ENCODE data around the gene IFITM5.
"Not testable (repeated sequence)": the region's sequence is repeated elsewhere in the genome, so short reads cannot be mapped to it uniquely, and the experiment has no call there.

IFITM5 gene

DNA sequence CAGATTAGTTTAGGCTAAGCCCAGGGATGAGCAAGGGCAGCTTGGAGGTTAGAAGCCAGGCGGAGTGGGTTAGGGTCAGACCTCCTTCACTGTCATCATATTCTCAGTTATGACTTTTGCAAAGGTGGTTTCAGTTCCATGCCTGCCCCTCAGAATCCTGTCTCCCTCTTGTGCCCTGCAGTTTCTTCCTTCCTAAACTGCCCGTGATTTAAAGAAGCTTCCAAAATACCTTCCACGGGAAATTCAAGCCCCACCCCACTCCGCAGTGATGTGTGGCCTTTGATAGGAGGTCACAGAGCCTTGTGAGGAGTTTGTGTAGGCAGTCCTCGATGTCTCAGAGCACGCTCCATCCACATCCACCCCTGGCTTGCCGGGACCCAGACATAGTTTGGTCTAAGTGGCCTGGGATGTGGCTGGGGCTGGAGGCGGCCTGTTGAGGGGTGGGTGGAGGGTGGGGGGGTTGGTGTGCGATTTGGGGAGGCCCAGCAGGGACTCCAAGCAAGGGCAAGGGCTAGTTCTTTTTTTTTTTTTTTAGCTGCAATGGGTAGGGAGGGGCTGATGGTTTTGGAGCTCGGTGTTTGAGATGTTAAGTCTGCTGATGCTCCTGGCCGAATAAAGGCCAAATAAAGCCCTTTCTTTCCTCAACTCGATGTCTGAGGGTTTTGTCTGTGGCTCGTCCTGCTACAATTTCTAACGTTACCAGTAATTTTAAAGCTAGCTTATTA is 12.9 kb upstream of the IFITM5 start:
- DNase-seq (ENCODE audit: low read depth): no peak

DNA sequence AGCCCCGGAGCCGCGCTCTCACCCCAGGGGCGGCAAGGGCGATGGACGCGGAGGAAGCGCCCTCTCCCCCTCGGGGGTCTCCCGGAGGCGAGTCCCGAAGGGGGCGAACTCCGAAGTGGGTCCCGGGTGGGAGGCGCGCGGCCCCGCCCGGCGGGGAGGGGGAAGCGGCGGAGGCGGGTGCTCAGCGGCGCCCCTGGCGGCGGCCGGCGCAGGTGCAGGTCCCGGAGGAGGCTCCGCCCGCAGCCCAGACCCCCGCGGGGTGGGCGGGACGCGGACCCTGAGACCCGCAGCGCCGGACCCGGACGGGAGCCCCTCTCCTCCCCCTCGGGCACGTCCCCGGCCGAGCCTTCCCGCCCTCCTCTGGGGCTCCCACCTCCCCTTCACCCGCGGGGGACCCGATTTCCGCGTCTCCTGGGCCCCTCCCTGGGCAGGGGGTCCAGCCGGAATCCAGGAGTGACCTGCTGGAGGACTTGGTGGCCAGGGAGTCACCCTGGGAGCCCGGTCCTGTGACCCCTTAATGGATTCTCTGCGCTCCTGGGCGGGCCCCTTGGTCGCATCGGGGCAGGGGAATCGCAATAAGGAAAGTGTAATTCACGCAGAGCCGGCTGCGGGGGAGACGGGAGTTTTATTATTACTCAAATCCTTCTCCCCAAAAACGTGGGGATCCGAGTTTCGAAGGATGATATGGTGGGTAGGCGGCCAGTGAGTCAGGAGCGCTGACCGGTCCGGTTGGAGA is 11.9 kb upstream of the IFITM5 start:
- not testable (repeated sequence) for DNase-seq (ENCODE audit: low read depth)

- not testable (repeated sequence) for DNase-seq (ENCODE audit: low read depth)
Measured at GRCh38 chr11:309979-310572, 10.8 kb upstream of the IFITM5 start.

GRCh38 chr11:308740-309665 is 9.7 kb upstream of the IFITM5 start:
- DNase-seq (ENCODE audit: low read depth): not testable (repeated sequence)

DNA sequence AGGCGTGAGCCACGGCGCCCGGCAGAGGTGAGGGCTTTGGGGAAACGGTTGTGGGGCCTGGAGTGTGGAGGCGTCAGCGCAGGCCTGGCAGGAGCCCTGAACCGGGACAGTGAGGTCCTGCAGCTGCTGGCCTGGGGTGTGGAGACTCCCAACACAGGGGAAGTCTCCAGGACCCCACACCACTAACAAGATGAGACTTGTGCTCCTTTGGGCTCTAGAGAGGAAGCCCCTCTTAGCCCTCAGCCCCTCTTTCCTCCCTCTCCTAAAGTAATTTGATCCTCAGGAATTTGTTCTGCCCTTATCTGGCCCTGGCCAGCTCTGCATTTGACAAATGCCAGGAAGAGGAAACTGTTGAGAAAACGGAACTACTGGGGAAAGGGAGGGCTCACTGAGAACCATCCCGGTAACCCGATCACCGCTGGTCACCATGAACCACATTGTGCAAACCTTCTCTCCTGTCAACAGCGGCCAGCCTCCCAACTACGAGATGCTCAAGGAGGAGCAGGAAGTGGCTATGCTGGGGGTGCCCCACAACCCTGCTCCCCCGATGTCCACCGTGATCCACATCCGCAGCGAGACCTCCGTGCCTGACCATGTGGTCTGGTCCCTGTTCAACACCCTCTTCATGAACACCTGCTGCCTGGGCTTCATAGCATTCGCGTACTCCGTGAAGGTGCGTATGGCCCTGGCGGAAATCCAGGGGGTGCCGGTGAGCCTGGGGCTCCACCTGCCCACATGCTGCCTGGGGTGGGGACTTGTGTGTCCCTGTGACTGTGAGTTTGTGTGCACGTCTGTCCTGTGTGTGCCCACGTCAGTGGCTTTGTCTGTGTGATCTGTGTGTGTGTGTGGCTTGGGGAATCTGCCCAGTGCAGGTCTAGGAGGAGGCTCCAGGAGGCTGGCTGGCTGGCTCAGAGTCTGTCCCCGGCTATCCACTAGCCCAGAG is 8.7 kb upstream of the IFITM5 start, which contains the start of gene IFITM2:
TSS of gene IFITM2 (plus strand) at position 51 of the 943 bp plus-strand sequence. CDS start at position 428, 377 bp downstream.
- DNase-seq (ENCODE audit: low read depth): not testable (repeated sequence)

DNA sequence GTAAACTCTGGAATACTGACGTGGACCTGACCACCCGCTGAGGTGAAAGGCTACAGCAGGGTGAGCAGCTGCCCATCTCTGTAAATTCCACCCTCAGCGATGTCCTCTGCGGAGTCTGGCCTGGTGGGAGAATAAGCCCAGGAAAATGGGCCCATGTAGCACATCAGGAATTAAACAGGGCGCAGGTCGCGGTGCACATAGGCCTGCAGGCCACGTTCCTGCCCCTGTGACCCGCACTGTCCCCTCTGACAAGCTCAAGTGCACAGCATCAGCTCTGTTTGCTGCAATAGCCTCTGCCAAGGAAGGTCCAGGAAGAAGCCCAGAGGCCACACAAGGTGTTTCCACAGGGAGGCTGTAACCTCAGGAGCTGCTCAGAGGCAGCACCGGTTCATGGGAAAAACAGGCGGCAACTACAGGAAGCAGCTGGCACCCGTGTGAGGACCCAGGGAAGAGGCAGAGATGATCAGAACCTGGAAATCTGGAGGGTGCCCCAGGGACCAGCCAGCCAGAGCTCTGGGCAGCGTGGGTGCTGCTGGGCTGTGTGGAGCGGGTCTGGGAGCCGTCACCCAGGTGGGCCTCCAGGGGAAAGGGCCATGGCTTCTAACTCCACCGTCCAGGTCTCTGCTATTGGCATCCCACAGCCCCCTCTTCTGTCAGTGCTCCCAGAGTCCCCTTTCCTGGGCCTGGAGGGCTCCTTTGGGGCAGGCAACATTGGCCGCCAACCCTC is 7.5 kb upstream of the IFITM5 start:
- DNase-seq (ENCODE audit: low read depth): no peak

- no peak for DNase-seq (ENCODE audit: low read depth)
Measured at GRCh38 chr11:305844-306211, 6.5 kb upstream of the IFITM5 start.

- DNase-seq (ENCODE audit: low read depth): no peak
Measured at GRCh38 chr11:304915-305843, 5.9 kb upstream of the IFITM5 start.

- DNase-seq (ENCODE audit: low read depth): no peak
Measured at GRCh38 chr11:304061-304506, 4.8 kb upstream of the IFITM5 start.

DNA sequence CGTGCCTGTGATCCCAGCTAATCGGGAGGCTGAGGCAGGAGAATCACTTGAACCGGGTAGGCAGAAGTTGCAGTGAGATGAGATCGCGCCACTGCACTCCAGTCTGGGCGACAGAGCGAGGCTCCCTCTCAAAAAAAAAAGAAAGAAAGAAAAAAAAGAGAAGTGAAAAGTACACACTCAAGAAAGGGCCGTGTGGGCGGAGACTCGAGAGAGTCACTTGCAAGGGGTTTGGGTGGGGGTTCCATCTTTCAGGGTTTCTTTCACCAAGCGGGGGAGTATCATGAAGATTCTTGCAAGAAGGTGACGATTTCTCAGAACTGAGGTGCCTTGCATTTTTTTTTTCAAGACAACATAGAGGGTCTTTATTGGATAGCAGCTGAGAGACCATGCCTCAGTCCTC is 4.0 kb upstream of the IFITM5 start:
- DNase-seq (ENCODE audit: low read depth): no peak

DNA sequence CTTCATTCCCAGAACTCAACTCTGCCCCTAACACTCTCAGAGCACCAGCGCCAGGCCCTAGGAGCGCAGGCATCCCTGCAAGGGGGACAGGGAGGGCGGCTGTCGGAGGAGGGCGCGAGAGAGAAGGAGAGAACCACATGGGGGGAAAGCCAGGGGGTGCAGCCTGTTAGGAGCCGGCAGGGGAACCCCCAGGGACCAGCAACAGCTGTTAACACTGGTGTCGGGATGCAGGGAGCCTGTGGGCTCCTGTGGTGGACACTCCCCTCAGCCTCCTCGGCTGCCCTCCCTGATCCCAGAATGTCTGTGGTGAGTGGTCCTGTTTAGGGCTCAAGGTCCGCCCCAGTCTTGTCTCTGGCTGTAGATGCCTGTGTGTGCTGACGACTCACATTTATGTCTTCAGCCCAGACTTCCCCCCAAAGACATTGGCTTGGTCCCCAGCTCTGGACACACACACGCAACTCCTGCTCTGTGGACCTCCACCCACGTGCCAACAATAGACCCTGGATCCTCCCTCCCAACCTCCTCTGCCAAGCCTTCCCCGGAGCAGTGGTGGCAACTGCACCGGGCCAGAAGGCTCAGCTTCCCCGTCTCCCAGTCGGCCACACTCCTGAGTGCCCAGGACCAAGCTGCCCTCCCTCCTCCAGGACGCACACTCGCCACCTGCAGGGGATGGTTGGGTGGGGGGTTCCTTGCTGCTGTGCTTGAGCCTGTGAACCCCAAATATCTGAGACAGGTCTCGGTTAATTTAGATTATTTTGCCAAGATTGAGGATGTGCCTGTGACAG is 817 bp upstream of the IFITM5 start:
- peak; percentile 56 for DNase-seq (ENCODE audit: low read depth)

DNA sequence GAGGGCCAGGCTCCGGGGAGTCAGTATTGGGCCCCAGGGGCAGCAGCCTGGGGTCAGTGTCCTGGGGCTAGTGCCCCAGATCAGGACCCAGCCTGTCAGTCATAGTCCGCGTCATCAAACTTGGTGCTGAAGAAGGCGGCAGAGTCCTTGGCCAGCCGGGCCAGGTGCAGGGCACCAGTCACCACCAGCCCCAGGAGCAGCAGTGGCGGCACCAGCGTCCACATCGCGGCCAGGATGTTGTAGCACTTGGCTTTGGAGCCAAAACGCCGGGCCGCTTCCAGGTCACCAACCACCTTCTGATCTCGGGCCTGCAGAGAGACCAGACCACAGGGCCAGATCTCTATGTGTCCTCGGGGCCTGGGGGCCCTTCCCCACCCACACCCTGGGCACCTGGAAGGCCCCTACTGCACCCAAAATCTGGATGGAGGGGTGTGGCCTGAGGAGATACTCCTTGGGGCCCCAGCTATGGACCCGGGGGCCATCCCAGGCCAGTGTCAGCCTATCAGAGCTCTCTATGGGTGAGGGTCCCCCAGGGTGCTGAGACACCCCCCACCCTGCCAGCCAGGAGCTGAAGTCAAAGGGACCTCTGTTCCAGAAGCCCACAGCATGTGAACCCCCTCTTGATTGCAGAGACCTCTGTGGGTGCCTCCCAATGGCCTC is 790 bp downstream of the IFITM5 start:
- no peak for DNase-seq (ENCODE audit: low read depth)

DNA sequence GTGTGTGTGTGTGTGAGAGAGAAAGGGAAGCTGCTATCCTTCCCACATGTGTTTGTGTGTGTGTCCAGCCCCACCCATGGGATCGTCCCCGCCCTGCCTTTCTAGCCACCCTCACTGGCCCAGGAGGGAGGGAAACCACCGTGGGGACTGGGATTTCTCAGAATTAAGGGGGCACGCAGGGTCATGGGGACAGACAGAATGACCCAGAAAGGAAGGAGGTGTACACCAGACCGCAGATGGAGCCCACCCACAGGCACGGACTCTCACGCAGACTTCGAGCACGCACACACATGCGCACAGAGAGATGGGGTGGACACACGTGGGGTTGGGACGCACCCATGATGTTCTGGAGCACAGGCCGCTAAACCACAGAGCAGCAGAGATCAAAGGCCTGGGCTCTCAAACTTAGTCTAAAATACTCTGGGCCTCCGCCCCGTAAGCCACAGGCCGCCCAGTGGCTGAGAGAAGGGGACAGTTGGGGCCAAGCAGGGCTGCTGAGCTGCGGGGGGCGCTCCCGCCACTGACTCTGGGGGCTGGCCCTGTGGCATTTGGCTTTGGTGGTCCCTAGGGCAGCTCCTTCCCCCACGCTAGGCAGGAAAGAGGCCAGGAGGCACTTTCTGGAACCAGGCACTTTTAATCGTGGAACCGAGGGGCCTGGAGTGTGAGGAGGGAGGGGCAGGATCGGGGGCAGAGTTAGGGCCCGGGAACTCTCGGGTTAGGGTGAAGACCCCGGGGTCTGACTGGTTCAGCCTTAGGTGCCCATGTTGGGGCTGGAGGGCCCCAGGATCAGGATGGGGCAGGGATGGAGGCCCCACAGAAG is 1.5 kb downstream of the IFITM5 start:
- peak; percentile 43 for DNase-seq (ENCODE audit: low read depth)

GRCh38 chr11:297051-297585 is 2.2 kb downstream of the IFITM5 start:
- DNase-seq (ENCODE audit: low read depth): no peak

- DNase-seq (ENCODE audit: low read depth): no peak
Measured at GRCh38 chr11:296171-297050, 2.9 kb downstream of the IFITM5 start.

Data from activated T-cell treated with anti-CD3 and anti-CD28 coated beads for 1 hour (primary cell).